ENCODE measurements around the gene SASH3.

DNA sequence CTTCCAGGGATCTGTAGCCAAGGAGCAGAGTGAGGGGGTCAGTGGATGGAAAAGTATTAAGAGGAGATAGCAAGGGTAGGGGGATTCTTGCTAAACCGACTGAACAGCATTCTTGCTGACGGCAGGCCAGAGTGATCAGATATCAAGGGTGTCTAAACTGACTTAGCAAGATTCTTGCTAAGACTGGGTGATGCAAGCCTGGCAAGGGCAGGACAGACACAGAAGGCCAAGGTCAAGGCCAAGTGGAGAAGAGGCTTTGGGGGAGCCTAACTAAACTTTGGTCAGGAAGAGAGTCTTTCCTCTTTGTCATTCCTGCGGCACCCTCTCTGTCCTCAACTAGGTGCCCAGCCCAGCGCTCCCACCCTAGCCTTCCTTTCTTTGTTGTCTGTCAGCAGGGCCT is 40.2 kb upstream of the SASH3 start:
- TF ChIP-seq POLR2A (IDR thresholded peaks at IDR 0.05; ENCODE audit: low read length) (no peak), GATA1 (IDR thresholded peaks at IDR 0.05; ENCODE audit: low read depth, low read length) (no peak)
